Keratinocyte (primary cell): ENCODE results near the gene ROR2.

ENCODE experiments used
- EZH2 ChIP-seq: IDR thresholded peaks from one replicate; pipeline ENCODE4 v1.6.1; 2012; ENCODE audit warnings: inconsistent platforms, mild to moderate bottlenecking, low read length, moderate library complexity
- TF ChIP-seq, protein P1 (sequence below), 3 experiments: IDR thresholded peaks in 1 of 3; conservative IDR thresholded peaks in 1 of 3; optimal IDR thresholded peaks in 1 of 3; 2 replicates in 2 of 3; 3 replicates in 1 of 3; pipeline versions ENCODE3 to v1.5.1; 2011; ENCODE audit warnings: low read length in 3 of 3, mild to moderate bottlenecking in 3 of 3, moderate library complexity in 2 of 3, control low read depth in 1 of 3, inconsistent platforms in 1 of 3; ENCODE audit not compliant: insufficient read depth in 2 of 3; ENCODE audit errors: extremely low read depth in 1 of 3

DNA sequence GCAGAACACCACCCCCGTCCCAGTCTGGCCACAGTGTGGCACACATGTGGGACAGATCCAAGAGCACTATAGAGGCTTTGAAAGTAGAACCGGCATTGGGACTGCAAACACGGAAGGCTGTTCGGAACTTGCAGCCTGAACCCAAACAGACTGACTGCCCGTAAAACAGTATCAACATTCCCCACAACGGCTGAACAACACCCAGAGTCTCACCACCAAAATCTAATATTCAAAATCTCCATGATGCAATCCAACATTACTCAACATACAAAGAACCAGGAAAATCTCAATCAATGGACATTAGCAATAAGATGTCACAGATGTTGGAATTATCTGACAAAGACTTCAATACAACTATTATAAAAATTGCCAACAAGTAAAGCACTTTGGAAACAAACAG lies 82.3 kb downstream of the ROR2 start:
- TF ChIP-seq, protein P1, sequence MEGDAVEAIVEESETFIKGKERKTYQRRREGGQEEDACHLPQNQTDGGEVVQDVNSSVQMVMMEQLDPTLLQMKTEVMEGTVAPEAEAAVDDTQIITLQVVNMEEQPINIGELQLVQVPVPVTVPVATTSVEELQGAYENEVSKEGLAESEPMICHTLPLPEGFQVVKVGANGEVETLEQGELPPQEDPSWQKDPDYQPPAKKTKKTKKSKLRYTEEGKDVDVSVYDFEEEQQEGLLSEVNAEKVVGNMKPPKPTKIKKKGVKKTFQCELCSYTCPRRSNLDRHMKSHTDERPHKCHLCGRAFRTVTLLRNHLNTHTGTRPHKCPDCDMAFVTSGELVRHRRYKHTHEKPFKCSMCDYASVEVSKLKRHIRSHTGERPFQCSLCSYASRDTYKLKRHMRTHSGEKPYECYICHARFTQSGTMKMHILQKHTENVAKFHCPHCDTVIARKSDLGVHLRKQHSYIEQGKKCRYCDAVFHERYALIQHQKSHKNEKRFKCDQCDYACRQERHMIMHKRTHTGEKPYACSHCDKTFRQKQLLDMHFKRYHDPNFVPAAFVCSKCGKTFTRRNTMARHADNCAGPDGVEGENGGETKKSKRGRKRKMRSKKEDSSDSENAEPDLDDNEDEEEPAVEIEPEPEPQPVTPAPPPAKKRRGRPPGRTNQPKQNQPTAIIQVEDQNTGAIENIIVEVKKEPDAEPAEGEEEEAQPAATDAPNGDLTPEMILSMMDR (optimal IDR thresholded peaks at IDR 0.05 in 1 of 3, IDR thresholded peaks at IDR 0.05 in 1 of 3, conservative IDR thresholded peaks at IDR 0.05 in 1 of 3; ENCODE audit: extremely low read depth in 1 of 3, insufficient read depth in 2 of 3, low read length in 3 of 3), result no peak
- TF ChIP-seq EZH2, result no peak
